H9 (cell line): ENCODE results near the gene MRPL44. TPM values are rescaled to one million over a fixed set of nuclear protein-coding genes. Genes with fewer than 3 reads are reported as not detected.

Experiments used
- DNase-seq: peaks from one replicate; pipeline ENCODE4 v3.0.0-alpha.2; 2017
- H2AFZ ChIP-seq: one replicate; pipeline ENCODE4 v1.6.1; 2013; ENCODE audit warnings: mild to moderate bottlenecking, low read length, control low read depth, moderate library complexity
- H2AK5ac ChIP-seq: 2 replicates; pipeline ENCODE4 v1.6.1; 2013; ENCODE audit warnings: low read length, control low read depth, mixed read lengths; ENCODE audit not compliant: insufficient read length
- H2BK120ac ChIP-seq: one replicate; pipeline ENCODE4 v1.6.1; 2013; ENCODE audit warnings: low read depth, mild to moderate bottlenecking, low read length, control low read depth, inconsistent platforms; ENCODE audit not compliant: poor library complexity, severe bottlenecking
- H2BK12ac ChIP-seq: 2 replicates; pipeline ENCODE4 v1.6.1; 2013; ENCODE audit warnings: low read length, control low read depth, mixed read lengths, low read depth; ENCODE audit not compliant: insufficient read length
- H2BK15ac ChIP-seq: 2 replicates; pipeline ENCODE4 v1.6.1; 2013; ENCODE audit warnings: low read depth, low read length, control low read depth
- H2BK20ac ChIP-seq: one replicate; pipeline ENCODE4 v1.6.1; 2013; ENCODE audit warnings: low read depth, mild to moderate bottlenecking, low read length, control low read depth, inconsistent platforms; ENCODE audit not compliant: poor library complexity, severe bottlenecking
- H2BK5ac ChIP-seq: 2 replicates; pipeline ENCODE4 v1.6.1; 2013; ENCODE audit warnings: low read length, control low read depth, mixed read lengths; ENCODE audit not compliant: insufficient read length
- H3K14ac ChIP-seq: 2 replicates; pipeline ENCODE4 v1.6.1; 2013; ENCODE audit warnings: low read length, control low read depth; ENCODE audit not compliant: insufficient read depth
- H3K18ac ChIP-seq: 2 replicates; pipeline ENCODE4 v1.6.1; 2013; ENCODE audit warnings: low read depth, mild to moderate bottlenecking, mixed read lengths, low read length, control low read depth; ENCODE audit not compliant: insufficient read length
- H3K23ac ChIP-seq: 2 replicates; pipeline ENCODE4 v1.6.1; 2013; ENCODE audit warnings: low read length, control low read depth, mixed read lengths, low read depth; ENCODE audit not compliant: insufficient read length
- H3K23me2 ChIP-seq: 2 replicates; pipeline ENCODE4 v1.6.1; 2013; ENCODE audit warnings: low read depth, mild to moderate bottlenecking, mixed read lengths, low read length, control low read depth; ENCODE audit not compliant: insufficient read length, poor library complexity, severe bottlenecking
- H3K27ac ChIP-seq: 2 replicates; pipeline ENCODE4 v1.5.1; 2013; ENCODE audit warnings: low read length, control low read depth, mixed read lengths, low read depth; ENCODE audit not compliant: insufficient read length
- H3K27me3 ChIP-seq: 2 replicates; pipeline ENCODE4 v1.6.1; 2013; ENCODE audit warnings: low read length, control low read depth, inconsistent platforms; ENCODE audit not compliant: insufficient read depth
- H3K4ac ChIP-seq: 2 replicates; pipeline ENCODE4 v1.6.1; 2013; ENCODE audit warnings: low read depth, mild to moderate bottlenecking, control low read depth, inconsistent platforms, low read length, moderate library complexity
- H3K4me1 ChIP-seq: 2 replicates; pipeline ENCODE4 v1.6.1; 2013; ENCODE audit warnings: low read length, control low read depth, inconsistent platforms; ENCODE audit not compliant: insufficient read depth
- H3K4me2 ChIP-seq: 2 replicates; pipeline ENCODE4 v1.6.1; 2013; ENCODE audit warnings: low read length, control low read depth, mixed read lengths; ENCODE audit not compliant: insufficient read length, insufficient read depth
- H3K56ac ChIP-seq: 2 replicates; pipeline ENCODE4 v1.6.1; 2013; ENCODE audit warnings: low read depth, mild to moderate bottlenecking, mixed read lengths, low read length, control low read depth; ENCODE audit not compliant: insufficient read length
- H3K79me1 ChIP-seq: 2 replicates; pipeline ENCODE4 v1.6.1; 2013; ENCODE audit warnings: low read depth, mild to moderate bottlenecking, moderate library complexity, low read length, control low read depth, inconsistent platforms; ENCODE audit not compliant: insufficient read depth, poor library complexity, severe bottlenecking
- H3K79me2 ChIP-seq: 2 replicates; pipeline ENCODE4 v1.6.1; 2013; ENCODE audit warnings: low read length, control low read depth, inconsistent platforms; ENCODE audit not compliant: insufficient read depth
- H3K9ac ChIP-seq: 2 replicates; pipeline ENCODE4 v1.6.1; 2013; ENCODE audit warnings: low read length, control low read depth, mixed read lengths; ENCODE audit not compliant: insufficient read length; ENCODE audit errors: extremely low read depth
- H3K9me3 ChIP-seq: one replicate; pipeline ENCODE4 v1.6.1; 2013; ENCODE audit warnings: low read depth, low read length, inconsistent platforms; ENCODE audit not compliant: control insufficient read depth
- H3T11ph ChIP-seq: one replicate; pipeline ENCODE4 v1.6.1; 2013; ENCODE audit warnings: mild to moderate bottlenecking, low read length, control low read depth, inconsistent platforms
- H4K20me1 ChIP-seq: one replicate; pipeline ENCODE4 v1.6.1; 2013; ENCODE audit not compliant: control insufficient read depth, insufficient read length, insufficient read depth
- H4K5ac ChIP-seq: 2 replicates; pipeline ENCODE4 v1.6.1; 2013; ENCODE audit warnings: low read depth, mild to moderate bottlenecking, mixed read lengths, low read length, control low read depth; ENCODE audit not compliant: insufficient read length
- H4K8ac ChIP-seq: replicated peaks from 2 replicates; pipeline ENCODE4 v1.6.1; 2013; ENCODE audit warnings: low read length, control low read depth, mixed read lengths, low read depth; ENCODE audit not compliant: insufficient read length
- H4K91ac ChIP-seq: 2 replicates; pipeline ENCODE4 v1.6.1; 2013; ENCODE audit warnings: low read depth, mild to moderate bottlenecking, moderate library complexity, mixed read lengths, low read length, control low read depth; ENCODE audit not compliant: insufficient read length
- H3K27ac Mint-ChIP-seq, 3 experiments: 2 replicates in 2 of 3; 3 replicates in 1 of 3; pipeline ENCODE4 v1.8.0; 2020 to 2021; ENCODE audit warnings: mixed read lengths in 3 of 3, mild to moderate bottlenecking in 1 of 3, moderate library complexity in 1 of 3
- H3K27me3 Mint-ChIP-seq: 2 replicates; pipeline ENCODE4 v1.8.0; 2021; ENCODE audit warnings: low read depth, mild to moderate bottlenecking, moderate library complexity, mixed read lengths
- H3K36me3 Mint-ChIP-seq, 3 experiments: 2 replicates in 2 of 3; 3 replicates in 1 of 3; pipeline ENCODE4 v1.8.0; 2020 to 2021; ENCODE audit warnings: low read depth in 3 of 3, mixed read lengths in 3 of 3; ENCODE audit not compliant: insufficient read depth in 1 of 3
- H3K4me1 Mint-ChIP-seq, 2 experiments: 2 replicates each; pipeline ENCODE4 v1.8.0; 2020; ENCODE audit warnings: mixed read lengths in 2 of 2
- H3K4me3 Mint-ChIP-seq, 2 experiments: 2 replicates in 1 of 2; 3 replicates in 1 of 2; pipeline ENCODE4 v1.8.0; 2020 to 2021; ENCODE audit warnings: mild to moderate bottlenecking in 2 of 2, mixed read lengths in 2 of 2, moderate library complexity in 1 of 2
- H3K9me3 Mint-ChIP-seq, 2 experiments: 2 replicates in 1 of 2; 3 replicates in 1 of 2; pipeline ENCODE4 v1.8.0; 2020; ENCODE audit warnings: mild to moderate bottlenecking in 2 of 2, mixed read lengths in 2 of 2, moderate library complexity in 1 of 2
- WGBS: extraction: QIAGEN DNeasy Blood & Tissue Kit; methylation state at CpG from one replicate; pipeline ENCODE4 v1.1.7; 2013; ENCODE audit warnings: missing lambda C conversion rate, low lambda C conversion rate, mixed read lengths; ENCODE audit not compliant: insufficient read length; ENCODE audit errors: extremely low coverage; 5-methylcytosine and 5-hydroxymethylcytosine counted together
- total RNA-seq: library from RNA; stranded (reverse); gene quantifications from 2 replicates; pipeline ENCODE4 v1.2.1, GENCODE V29; 2021
- TF ChIP-seq, protein P1 (sequence below): fragments of 200-600 bp; sonication (generic); conservative IDR thresholded peaks from 3 replicates; pipeline ENCODE4 v1.8.0; 2021; ENCODE audit warnings: antibody characterized with exemption, mild to moderate bottlenecking

Gene MRPL44
- total RNA-seq, 1 experiment from 2014 or later = 46.1 TPM

DNA sequence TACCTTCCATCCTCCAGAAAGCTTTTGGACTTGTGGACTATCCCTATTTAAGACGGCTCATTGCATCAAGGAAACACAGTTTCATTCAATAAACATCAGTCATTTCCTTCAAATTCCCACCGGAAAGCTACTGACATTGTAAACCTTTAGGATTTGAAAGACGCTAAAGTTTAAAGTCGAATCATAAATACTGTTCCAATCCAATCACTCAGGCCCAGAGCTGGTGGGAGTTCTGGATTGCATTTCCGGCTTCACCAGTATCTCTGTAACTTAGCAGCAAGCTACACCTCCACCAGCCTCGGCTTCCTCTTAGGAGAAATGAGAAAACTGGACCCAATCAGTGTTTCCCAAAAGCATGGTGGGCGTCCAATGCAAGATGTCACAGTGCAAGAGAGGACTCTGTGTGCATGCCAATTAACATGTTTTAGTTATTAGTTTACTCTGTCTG, 13.7 kb upstream of the MRPL44 start:
- H3K36me3 Mint-ChIP-seq = peaks cover 11 to 16% (median 13%) of the 10 kb centered on the region in 3 experiments
- H3K27me3 ChIP-seq = no peaks in the 10 kb centered on the region
- no peak overlapping the region for H2BK120ac ChIP-seq
- H3K14ac ChIP-seq = no peak overlapping the region
- H2BK5ac ChIP-seq = no peak overlapping the region
- no peak overlapping the region for H3K56ac ChIP-seq
- H4K8ac ChIP-seq = no peak overlapping the region
- no peak overlapping the region for H3T11ph ChIP-seq
- peaks cover 10% of the 10 kb centered on the region for H3K79me1 ChIP-seq
- no peak overlapping the region for H2BK15ac ChIP-seq
- H4K91ac ChIP-seq = no peak overlapping the region
- no peaks in the 10 kb centered on the region for H4K20me1 ChIP-seq
- no peak overlapping the region for H2BK12ac ChIP-seq
- H3K9me3 ChIP-seq = no peaks in the 10 kb centered on the region
- H3K27ac ChIP-seq = no peak overlapping the region
- peak overlapping the region; percentile 21 for H3K9ac ChIP-seq
- WGBS = no CpG with 5 or more reads among the region's 7 CpGs
- H3K23me2 ChIP-seq = peaks cover 2% of the 10 kb centered on the region
- H3K27ac Mint-ChIP-seq = no peak overlapping the region
- H2AK5ac ChIP-seq = no peak overlapping the region
- TF ChIP-seq, protein P1, sequence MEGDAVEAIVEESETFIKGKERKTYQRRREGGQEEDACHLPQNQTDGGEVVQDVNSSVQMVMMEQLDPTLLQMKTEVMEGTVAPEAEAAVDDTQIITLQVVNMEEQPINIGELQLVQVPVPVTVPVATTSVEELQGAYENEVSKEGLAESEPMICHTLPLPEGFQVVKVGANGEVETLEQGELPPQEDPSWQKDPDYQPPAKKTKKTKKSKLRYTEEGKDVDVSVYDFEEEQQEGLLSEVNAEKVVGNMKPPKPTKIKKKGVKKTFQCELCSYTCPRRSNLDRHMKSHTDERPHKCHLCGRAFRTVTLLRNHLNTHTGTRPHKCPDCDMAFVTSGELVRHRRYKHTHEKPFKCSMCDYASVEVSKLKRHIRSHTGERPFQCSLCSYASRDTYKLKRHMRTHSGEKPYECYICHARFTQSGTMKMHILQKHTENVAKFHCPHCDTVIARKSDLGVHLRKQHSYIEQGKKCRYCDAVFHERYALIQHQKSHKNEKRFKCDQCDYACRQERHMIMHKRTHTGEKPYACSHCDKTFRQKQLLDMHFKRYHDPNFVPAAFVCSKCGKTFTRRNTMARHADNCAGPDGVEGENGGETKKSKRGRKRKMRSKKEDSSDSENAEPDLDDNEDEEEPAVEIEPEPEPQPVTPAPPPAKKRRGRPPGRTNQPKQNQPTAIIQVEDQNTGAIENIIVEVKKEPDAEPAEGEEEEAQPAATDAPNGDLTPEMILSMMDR = no peak
- H2BK20ac ChIP-seq = no peak overlapping the region
- no peak overlapping the region for H3K18ac ChIP-seq
- peaks cover 2% of the 10 kb centered on the region for H3K27me3 Mint-ChIP-seq
- no peak overlapping the region for H3K4ac ChIP-seq
- H3K79me2 ChIP-seq = peaks cover 25% of the 10 kb centered on the region; the same call in 1 of the 2 replicates
- H3K9me3 Mint-ChIP-seq = no peaks in the 10 kb centered on the region; a peak in 1 of 5 replicates
- DNase-seq = no peak
- peak overlapping the region; percentile 97 to 99 for H3K4me3 Mint-ChIP-seq
- H3K4me1 Mint-ChIP-seq = peaks cover 40 to 44% of the 10 kb centered on the region in 2 experiments
- H2AFZ ChIP-seq = no peak overlapping the region
- no peak overlapping the region for H4K5ac ChIP-seq
- H3K23ac ChIP-seq = no peak overlapping the region
- peaks cover 14% of the 10 kb centered on the region for H3K4me1 ChIP-seq
- H3K4me2 ChIP-seq = peak overlapping the region; percentile 60
